Osteoblast (primary cell): ENCODE measurements around the gene PPIE. TPM values are rescaled to one million over a fixed set of nuclear protein-coding genes. Genes with fewer than 3 reads are reported as not detected.

Experiments
- DNase-seq: peaks from one replicate; pipeline ENCODE4 v3.0.0; 2011; ENCODE audit warnings: low spot score, mixed read lengths; ENCODE audit not compliant: insufficient read length; ENCODE audit errors: missing footprints
- H2AFZ ChIP-seq: 2 replicates; pipeline ENCODE4 v1.6.0; 2011; ENCODE audit warnings: mild to moderate bottlenecking, low read length
- H3K27ac ChIP-seq: 2 replicates; pipeline ENCODE4 v1.5.1; 2011; ENCODE audit warnings: mild to moderate bottlenecking, low read depth, low read length, moderate library complexity
- H3K27me3 ChIP-seq: 2 replicates; pipeline ENCODE4 v1.6.0; 2012; ENCODE audit warnings: mild to moderate bottlenecking, control low read depth, inconsistent platforms, low read length, moderate library complexity; ENCODE audit not compliant: insufficient read depth
- H3K36me3 ChIP-seq: 2 replicates; pipeline ENCODE4 v1.5.1; 2011; ENCODE audit warnings: mild to moderate bottlenecking, low read length, control low read depth, moderate library complexity; ENCODE audit not compliant: insufficient read depth
- H3K4me1 ChIP-seq: 2 replicates; pipeline ENCODE4 v1.5.1; 2011; ENCODE audit warnings: mild to moderate bottlenecking, low read length, control low read depth, moderate library complexity; ENCODE audit not compliant: insufficient read depth
- H3K4me2 ChIP-seq: 2 replicates; pipeline ENCODE4 v1.6.0; 2011; ENCODE audit warnings: mild to moderate bottlenecking, low read length; ENCODE audit not compliant: insufficient read depth
- H3K4me3 ChIP-seq: fragments of 200-600 bp; sonication (generic); 3 replicates; pipeline ENCODE4 v1.5.1; 2012; ENCODE audit warnings: mild to moderate bottlenecking, low read length, inconsistent platforms; ENCODE audit not compliant: insufficient read depth
- H3K79me2 ChIP-seq: 2 replicates; pipeline ENCODE4 v1.6.0; 2012; ENCODE audit warnings: mild to moderate bottlenecking, low read length, control low read depth, inconsistent platforms; ENCODE audit not compliant: insufficient read depth
- H3K9me3 ChIP-seq: 2 replicates; pipeline ENCODE4 v1.5.1; 2011; ENCODE audit warnings: low read depth, low read length, control low read depth
- H4K20me1 ChIP-seq: 2 replicates; pipeline ENCODE4 v1.6.0; 2012; ENCODE audit warnings: mild to moderate bottlenecking, low read length, control low read depth; ENCODE audit not compliant: insufficient read depth
- CTCF ChIP-seq: IDR thresholded peaks from 2 replicates; pipeline ENCODE4 v1.5.1; 2011; ENCODE audit warnings: mild to moderate bottlenecking, low read depth, low read length, moderate library complexity; ENCODE audit errors: extremely low read depth
- small RNA-seq: library from RNA; depleted of rRNA; stranded (forward); fragments of <200 nt; gene quantifications from one replicate; pipeline ENCODE3, GENCODE V24; 2012
- total RNA-seq: library from RNA; depleted of rRNA; stranded (reverse); fragments of >200 nt; gene quantifications from 2 replicates; pipeline ENCODE4 v1.2.3, GENCODE V29; 2012

PPIE gene
- total RNA-seq, 1 donor, result 26.4 TPM

GRCh38 chr1:39808784-39809517, 70.3 kb downstream of the PPIE start:
- DNase-seq, result no peak
- Histone ChIP-seq H3K4me1 (no peaks in the 10 kb centered on the region), H3K36me3 (no peaks in the 10 kb centered on the region), H3K79me2 (no peaks in the 10 kb centered on the region), H3K4me2 (no peak overlapping the region), H3K27ac (no peak overlapping the region), H3K27me3 (peaks cover 8% of the 10 kb centered on the region), H3K4me3 (no peak overlapping the region), H4K20me1 (no peaks in the 10 kb centered on the region), H2AFZ (no peak overlapping the region), H3K9me3 (no peaks in the 10 kb centered on the region)
- TF ChIP-seq CTCF, result no peak

- Histone ChIP-seq H4K20me1 (no peaks in the 10 kb centered on the region), H2AFZ (no peak overlapping the region), H3K4me3 (no peak overlapping the region), H3K4me1 (peaks cover 3% of the 10 kb centered on the region), H3K36me3 (no peaks in the 10 kb centered on the region), H3K4me2 (no peak overlapping the region), H3K9me3 (no peaks in the 10 kb centered on the region), H3K79me2 (no peaks in the 10 kb centered on the region), H3K27me3 (peaks cover 8% of the 10 kb centered on the region), H3K27ac (no peak overlapping the region)
- no peak for DNase-seq
- TF ChIP-seq CTCF, result no peak
These were observed 74.2 kb downstream of the PPIE start for GRCh38 chr1:39812913-39813312.

Small RNA genes lying within 50 kb of the gene (small RNA-seq; reads per million reads assigned to genes)
- not detected for gene AL033527.1
- not detected for gene RNU7-121P

Other genes with a start within 250 kb of the PPIE start
- gene BMP8A, start 247.2 kb upstream of the PPIE start, total RNA-seq, result 0.72 and 2.4 TPM in 2 replicates
- gene PABPC4, start 162.1 kb upstream of the PPIE start, total RNA-seq, result 158 and 182 TPM in 2 replicates
- under 0.01 TPM in 2 replicates for gene HEYL, start 99.2 kb upstream of the PPIE start, total RNA-seq
- gene NT5C1A, start 66.8 kb upstream of the PPIE start, total RNA-seq, result not detected in 2 replicates
- not detected in 2 replicates for gene HPCAL4, start 47.4 kb upstream of the PPIE start, total RNA-seq
- 1.1 and 1.2 TPM in 2 replicates for gene OXCT2, start 32.5 kb downstream of the PPIE start, total RNA-seq
- 0.29 and 0.36 TPM in 2 replicates for gene BMP8B, start 50.0 kb downstream of the PPIE start, total RNA-seq
- 25.3 and 29.3 TPM in 2 replicates for gene TRIT1, start 144.6 kb downstream of the PPIE start, total RNA-seq
- gene MYCL, start 163.0 kb downstream of the PPIE start, total RNA-seq, result 0.72 and 0.88 TPM in 2 replicates
- gene MFSD2A, start 216.3 kb downstream of the PPIE start, total RNA-seq, result 3.5 and 3.6 TPM in 2 replicates